ENCODE results near the gene NR6A1.

The NR6A1 gene

GRCh38 chr9:124769549-124770358, 1.4 kb downstream of the NR6A1 start:
- H3K27ac ChIP-seq (ENCODE audit: low read length, poor library complexity, severe bottlenecking): no peak overlapping the region

DNA sequence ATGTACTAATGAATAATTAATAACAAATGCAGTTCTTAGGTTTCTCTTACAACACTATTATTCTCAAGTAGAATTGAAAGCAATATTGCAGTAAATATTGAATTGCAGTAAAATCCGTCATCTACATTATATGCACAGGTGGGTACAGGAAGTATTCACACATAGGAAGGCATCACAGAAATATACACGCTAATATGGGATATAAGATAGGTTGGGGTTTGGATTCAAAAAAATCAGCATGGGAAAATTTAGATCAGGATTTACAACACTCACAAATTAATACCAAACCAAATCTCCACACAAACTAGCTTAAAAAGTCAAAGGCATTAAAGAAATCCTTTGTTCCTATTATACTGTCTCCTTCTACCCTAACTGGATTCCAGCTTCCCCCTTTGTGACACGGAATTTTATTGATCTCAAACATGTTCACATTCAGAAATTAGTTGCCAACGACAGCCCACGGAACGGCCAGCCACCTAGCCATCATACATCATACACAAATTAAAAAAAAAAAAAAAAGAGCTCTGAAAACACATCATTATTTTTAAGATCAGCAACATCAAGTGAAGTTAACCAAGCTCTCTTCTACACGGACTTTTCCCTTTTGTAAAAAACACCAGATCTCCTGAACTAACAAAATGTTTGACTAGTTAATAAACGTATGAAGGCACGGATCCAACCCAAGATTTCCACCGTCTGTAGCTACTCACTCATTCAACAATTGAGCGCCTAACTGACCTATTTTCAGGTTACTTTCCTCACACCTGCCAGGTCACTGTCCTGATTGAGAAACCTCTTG, 2.2 kb downstream of the NR6A1 start:
- Histone ChIP-seq H3K4me3 (ENCODE audit: insufficient read depth in 1 of 2, low read depth in 1 of 2, low read length in 2 of 2) (peak overlapping the region in 1 of 2 experiments; percentile 77), H3K14ac (ENCODE audit: low read length in 2 of 2) (no peak overlapping the region), H2AK5ac (ENCODE audit: low read length, severe bottlenecking) (no peak overlapping the region), H3K4me2 (ENCODE audit: low read length, poor library complexity, severe bottlenecking) (peak overlapping the region; percentile 99), H2BK120ac (ENCODE audit: low read depth, low read length) (no peak overlapping the region), H3K23ac (ENCODE audit: low read length in 2 of 2) (no peak overlapping the region), H3K79me1 (replicated peaks; ENCODE audit: low read length, poor library complexity, severe bottlenecking) (peaks cover 15% of the 10 kb centered on the region), H4K91ac (ENCODE audit: low read length) (no peak overlapping the region), H3K9ac (ENCODE audit: low read length) (no peak overlapping the region), H3K18ac (ENCODE audit: low read depth in 1 of 2, low read length in 2 of 2) (no peak overlapping the region), H4K8ac (ENCODE audit: low read length) (no peak overlapping the region), H3K4me1 (ENCODE audit: control insufficient read depth, insufficient read depth, low read depth, low read length) (peaks cover 12% of the 10 kb centered on the region), H3K27ac (ENCODE audit: low read length, poor library complexity, severe bottlenecking) (no peak overlapping the region), H2AFZ (ENCODE audit: low read depth, low read length) (no peak overlapping the region), H3K36me3 (ENCODE audit: control insufficient read depth in 1 of 2, insufficient read depth in 2 of 2, low read depth in 1 of 2, low read length in 2 of 2) (no peaks in the 10 kb centered on the region), H2BK5ac (ENCODE audit: low read depth, low read length, poor library complexity, severe bottlenecking) (no peak overlapping the region), H3K9me3 (ENCODE audit: control insufficient read depth, low read length) (no peaks in the 10 kb centered on the region), H2BK12ac (ENCODE audit: low read length in 2 of 2) (no peak overlapping the region), H2BK15ac (ENCODE audit: low read depth, poor library complexity, severe bottlenecking) (no peak overlapping the region), H3K27me3 (ENCODE audit: control insufficient read depth in 1 of 2, insufficient read depth in 1 of 2, low read length in 2 of 2) (peaks cover 16 to 57% of the 10 kb centered on the region in 2 experiments), H3K4ac (ENCODE audit: low read depth in 1 of 2, low read length in 2 of 2) (no peak overlapping the region)
- peak; percentile 48 for DNase-seq
- 9% methylated on average over 9 of the region's 11 CpGs for WGBS

More at GRCh38 chr9:124769549-124770358, 1.4 kb downstream of the NR6A1 start:
- Histone ChIP-seq H3K4ac (ENCODE audit: low read depth in 1 of 2, low read length in 2 of 2) (no peak overlapping the region), H4K8ac (ENCODE audit: low read length) (no peak overlapping the region), H2BK5ac (ENCODE audit: low read depth, low read length, poor library complexity, severe bottlenecking) (no peak overlapping the region), H4K91ac (ENCODE audit: low read length) (no peak overlapping the region), H3K4me2 (ENCODE audit: low read length, poor library complexity, severe bottlenecking) (peak overlapping the region; percentile 99), H3K36me3 (ENCODE audit: control insufficient read depth in 1 of 2, insufficient read depth in 2 of 2, low read depth in 1 of 2, low read length in 2 of 2) (no peaks in the 10 kb centered on the region), H3K14ac (ENCODE audit: low read length in 2 of 2) (peak overlapping the region in 1 of 2 experiments; percentile 75), H2AK5ac (ENCODE audit: low read length, severe bottlenecking) (no peak overlapping the region), H3K23ac (ENCODE audit: low read length in 2 of 2) (peak overlapping the region in 1 of 2 experiments; percentile 59), H3K9me3 (ENCODE audit: control insufficient read depth, low read length) (no peaks in the 10 kb centered on the region), H3K18ac (ENCODE audit: low read depth in 1 of 2, low read length in 2 of 2) (no peak overlapping the region), H3K9ac (ENCODE audit: low read length) (peak overlapping the region; percentile 19), H3K79me1 (replicated peaks; ENCODE audit: low read length, poor library complexity, severe bottlenecking) (peaks cover 15% of the 10 kb centered on the region), H2BK12ac (ENCODE audit: low read length in 2 of 2) (no peak overlapping the region), H3K4me1 (ENCODE audit: control insufficient read depth, insufficient read depth, low read depth, low read length) (peaks cover 12% of the 10 kb centered on the region), H3K27me3 (ENCODE audit: control insufficient read depth in 1 of 2, insufficient read depth in 1 of 2, low read length in 2 of 2) (peaks cover 16 to 55% of the 10 kb centered on the region in 2 experiments), H2BK120ac (ENCODE audit: low read depth, low read length) (no peak overlapping the region), H2AFZ (ENCODE audit: low read depth, low read length) (no peak overlapping the region), H2BK15ac (ENCODE audit: low read depth, poor library complexity, severe bottlenecking) (no peak overlapping the region), H3K4me3 (ENCODE audit: insufficient read depth in 1 of 2, low read depth in 1 of 2, low read length in 2 of 2) (peak overlapping the region; percentile 77 to 90)
- WGBS: under 1% methylated on average over 49 of the region's 56 CpGs
- no peak for DNase-seq

DNA sequence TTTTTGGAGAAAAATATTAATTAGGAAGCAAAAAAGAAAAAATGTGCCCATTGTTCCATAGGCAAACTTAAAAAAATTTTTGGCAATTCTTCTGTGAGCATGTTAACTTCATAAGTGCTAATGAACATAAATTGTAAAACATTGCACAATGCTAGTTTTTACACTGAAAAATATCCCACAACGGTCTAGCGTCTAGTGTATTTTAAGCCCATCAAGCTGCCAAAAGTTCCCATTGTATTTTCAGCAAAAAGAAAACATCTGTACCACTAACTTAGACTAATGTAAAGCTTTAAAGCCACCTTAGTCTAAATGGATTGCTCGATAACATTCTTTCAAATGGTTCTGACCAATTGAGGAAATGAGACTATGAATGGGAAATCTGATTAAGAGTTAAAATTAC, 2.8 kb downstream of the NR6A1 start:
- Histone ChIP-seq H3K36me3 (ENCODE audit: control insufficient read depth in 1 of 2, insufficient read depth in 2 of 2, low read depth in 1 of 2, low read length in 2 of 2) (no peaks in the 10 kb centered on the region), H2BK12ac (ENCODE audit: low read length in 2 of 2) (no peak overlapping the region), H2BK120ac (ENCODE audit: low read depth, low read length) (no peak overlapping the region), H3K9ac (ENCODE audit: low read length) (no peak overlapping the region), H3K79me1 (replicated peaks; ENCODE audit: low read length, poor library complexity, severe bottlenecking) (peaks cover 15% of the 10 kb centered on the region), H3K4ac (ENCODE audit: low read depth in 1 of 2, low read length in 2 of 2) (no peak overlapping the region), H2AFZ (ENCODE audit: low read depth, low read length) (no peak overlapping the region), H3K4me1 (ENCODE audit: control insufficient read depth, insufficient read depth, low read depth, low read length) (peaks cover 12% of the 10 kb centered on the region), H3K18ac (ENCODE audit: low read depth in 1 of 2, low read length in 2 of 2) (no peak overlapping the region), H3K23ac (ENCODE audit: low read length in 2 of 2) (no peak overlapping the region), H2BK5ac (ENCODE audit: low read depth, low read length, poor library complexity, severe bottlenecking) (no peak overlapping the region), H3K14ac (ENCODE audit: low read length in 2 of 2) (no peak overlapping the region), H3K9me3 (ENCODE audit: control insufficient read depth, low read length) (no peaks in the 10 kb centered on the region), H3K27ac (ENCODE audit: low read length, poor library complexity, severe bottlenecking) (no peak overlapping the region), H3K27me3 (ENCODE audit: control insufficient read depth in 1 of 2, insufficient read depth in 1 of 2, low read length in 2 of 2) (peaks cover 16 to 62% of the 10 kb centered on the region in 2 experiments), H2BK15ac (ENCODE audit: low read depth, poor library complexity, severe bottlenecking) (no peak overlapping the region), H2AK5ac (ENCODE audit: low read length, severe bottlenecking) (no peak overlapping the region), H3K4me3 (ENCODE audit: insufficient read depth in 1 of 2, low read depth in 1 of 2, low read length in 2 of 2) (no peak overlapping the region), H3K4me2 (ENCODE audit: low read length, poor library complexity, severe bottlenecking) (no peak overlapping the region), H4K91ac (ENCODE audit: low read length) (no peak overlapping the region), H4K8ac (ENCODE audit: low read length) (no peak overlapping the region)
- DNase-seq: no peak
- 77% methylated on average over 2 of the region's 3 CpGs for WGBS

DNA sequence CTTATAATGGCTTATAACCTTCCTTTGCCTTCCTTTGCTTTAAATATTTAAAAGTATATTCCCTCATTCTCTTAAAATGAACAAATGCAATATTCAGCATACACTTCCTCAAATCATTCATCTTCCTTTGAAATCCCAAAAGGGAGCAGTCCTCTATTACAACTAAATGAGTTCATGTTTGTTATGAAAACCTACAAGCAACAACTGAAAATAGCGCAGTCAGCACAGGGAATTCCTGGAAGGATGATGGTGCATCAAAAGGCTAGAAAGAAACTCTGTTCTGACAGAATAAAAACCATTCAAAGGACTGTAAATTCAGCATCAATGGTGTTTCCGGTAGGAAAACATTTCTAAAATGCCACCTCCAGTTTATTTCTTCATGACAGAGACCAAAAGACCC, 3.3 kb downstream of the NR6A1 start:
- Histone ChIP-seq H2AK5ac (ENCODE audit: low read length, severe bottlenecking) (no peak overlapping the region), H3K4me1 (ENCODE audit: control insufficient read depth, insufficient read depth, low read depth, low read length) (peaks cover 12% of the 10 kb centered on the region), H4K8ac (ENCODE audit: low read length) (no peak overlapping the region), H3K23ac (ENCODE audit: low read length in 2 of 2) (no peak overlapping the region), H2AFZ (ENCODE audit: low read depth, low read length) (no peak overlapping the region), H2BK15ac (ENCODE audit: low read depth, poor library complexity, severe bottlenecking) (no peak overlapping the region), H3K14ac (ENCODE audit: low read length in 2 of 2) (no peak overlapping the region), H3K27ac (ENCODE audit: low read length, poor library complexity, severe bottlenecking) (no peak overlapping the region), H3K36me3 (ENCODE audit: control insufficient read depth in 1 of 2, insufficient read depth in 2 of 2, low read depth in 1 of 2, low read length in 2 of 2) (no peaks in the 10 kb centered on the region), H2BK12ac (ENCODE audit: low read length in 2 of 2) (no peak overlapping the region), H3K4ac (ENCODE audit: low read depth in 1 of 2, low read length in 2 of 2) (no peak overlapping the region), H3K4me2 (ENCODE audit: low read length, poor library complexity, severe bottlenecking) (no peak overlapping the region), H4K91ac (ENCODE audit: low read length) (no peak overlapping the region), H3K27me3 (ENCODE audit: control insufficient read depth in 1 of 2, insufficient read depth in 1 of 2, low read length in 2 of 2) (peaks cover 16 to 67% of the 10 kb centered on the region in 2 experiments), H2BK120ac (ENCODE audit: low read depth, low read length) (no peak overlapping the region), H3K9me3 (ENCODE audit: control insufficient read depth, low read length) (no peaks in the 10 kb centered on the region), H3K79me1 (replicated peaks; ENCODE audit: low read length, poor library complexity, severe bottlenecking) (peaks cover 16% of the 10 kb centered on the region), H2BK5ac (ENCODE audit: low read depth, low read length, poor library complexity, severe bottlenecking) (no peak overlapping the region), H3K4me3 (ENCODE audit: insufficient read depth in 1 of 2, low read depth in 1 of 2, low read length in 2 of 2) (no peak overlapping the region), H3K18ac (ENCODE audit: low read depth in 1 of 2, low read length in 2 of 2) (no peak overlapping the region), H3K9ac (ENCODE audit: low read length) (no peak overlapping the region)
- 50% methylated on average over 2 of the region's 2 CpGs for whole genome bisulfite sequencing
- DNase-seq: no peak
